GM21619 (cell line): Measurements from ENCODE around the gene BEST4.
"Not testable (repeated sequence)": the region's sequence is repeated elsewhere in the genome, so short reads cannot be mapped to it uniquely, and the experiment has no call there.

ENCODE experiments used
- ATAC-seq: cut with Tn5 transposase; IDR thresholded peaks from one replicate; pipeline ENCODE4 v1.9.1; 2021; ENCODE audit not compliant: unreplicated experiment

The BEST4 gene

DNA sequence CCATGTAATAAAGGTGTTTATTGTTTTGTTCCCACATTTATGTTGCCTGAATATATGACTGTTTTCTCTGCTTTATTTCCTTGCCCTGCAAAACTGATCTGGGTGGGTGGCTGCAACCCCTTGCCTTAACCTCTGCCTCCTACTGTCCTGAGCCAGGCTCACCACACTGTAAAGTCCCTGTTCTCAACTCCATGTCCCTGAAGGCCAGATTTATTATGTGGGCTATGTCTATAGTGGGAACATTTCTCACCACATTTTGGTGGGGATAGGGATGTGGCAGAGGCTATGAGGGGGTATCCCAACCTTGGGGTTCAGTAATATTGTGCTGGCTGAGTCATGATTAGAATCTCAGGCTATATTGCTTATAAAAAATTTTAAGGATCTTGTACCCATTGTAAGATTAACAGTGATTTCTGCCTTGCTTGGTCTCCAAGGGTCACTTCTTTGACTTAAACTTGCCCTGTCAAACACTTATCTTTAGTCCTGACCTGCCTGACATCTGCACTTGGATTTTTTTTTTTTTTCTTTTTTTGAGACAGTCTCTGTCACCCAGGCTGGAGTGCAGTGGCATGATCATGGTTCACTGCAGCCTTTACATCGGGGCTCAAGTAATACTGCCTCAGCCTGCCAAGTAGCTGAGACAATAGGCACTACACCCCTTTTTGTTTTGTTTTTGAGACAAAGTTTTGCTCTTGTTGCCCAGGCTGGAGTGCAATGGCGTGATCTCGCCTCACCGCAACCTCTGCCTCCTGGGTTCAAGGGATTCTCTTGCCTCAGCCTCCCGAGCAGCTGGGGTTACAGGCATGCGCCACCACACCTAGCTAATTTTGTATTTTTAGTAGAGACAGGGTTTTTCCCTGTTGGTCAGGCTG is 9.0 kb downstream of the BEST4 start:
- no peak for ATAC-seq

DNA sequence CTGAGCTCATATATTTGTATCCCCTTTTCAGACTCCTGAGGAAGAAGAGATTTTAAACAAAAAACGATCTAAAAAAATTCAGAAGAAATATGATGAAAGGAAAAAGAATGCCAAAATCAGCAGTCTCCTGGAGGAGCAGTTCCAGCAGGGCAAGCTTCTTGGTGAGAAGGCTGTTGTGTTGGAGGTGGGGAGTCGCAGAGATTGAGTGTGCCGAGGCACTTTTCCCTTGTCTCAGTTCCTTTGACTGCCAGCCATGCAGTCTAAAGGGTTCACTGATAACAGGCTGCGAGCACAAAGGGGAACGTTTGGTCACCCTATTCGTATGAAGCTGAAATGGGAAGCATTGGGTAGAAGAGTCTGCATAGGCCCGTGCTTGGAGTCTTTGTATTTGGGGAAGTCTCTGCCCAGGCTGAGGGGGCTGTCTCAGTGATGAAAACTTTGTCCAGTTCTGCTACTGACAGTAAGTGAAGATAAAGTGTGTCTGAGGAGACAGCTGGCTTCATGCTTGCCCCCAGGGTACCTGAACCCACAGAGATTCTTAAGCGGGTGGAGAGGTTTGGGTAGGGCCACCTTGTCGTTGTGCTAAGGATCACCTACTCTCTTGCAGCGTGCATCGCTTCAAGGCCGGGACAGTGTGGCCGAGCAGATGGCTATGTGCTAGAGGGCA is 9.9 kb downstream of the BEST4 start:
- ATAC-seq, result no peak

DNA sequence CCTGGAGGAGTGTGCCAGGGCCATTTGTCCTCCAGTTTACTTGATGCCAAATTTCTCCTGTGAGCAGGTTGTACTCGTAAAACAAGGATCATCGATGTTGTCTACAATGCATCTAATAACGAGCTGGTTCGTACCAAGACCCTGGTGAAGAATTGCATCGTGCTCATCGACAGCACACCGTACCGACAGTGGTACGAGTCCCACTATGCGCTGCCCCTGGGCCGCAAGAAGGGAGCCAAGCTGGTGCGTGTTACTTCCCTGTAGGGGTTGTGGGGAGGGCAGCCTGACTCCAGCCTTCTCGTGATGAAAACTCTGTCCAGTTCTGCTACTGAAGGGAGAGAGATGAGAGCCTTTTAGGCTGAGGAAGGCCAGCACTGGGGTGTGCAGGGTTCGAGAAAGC is 10.4 kb downstream of the BEST4 start:
- ATAC-seq, result no peak

DNA sequence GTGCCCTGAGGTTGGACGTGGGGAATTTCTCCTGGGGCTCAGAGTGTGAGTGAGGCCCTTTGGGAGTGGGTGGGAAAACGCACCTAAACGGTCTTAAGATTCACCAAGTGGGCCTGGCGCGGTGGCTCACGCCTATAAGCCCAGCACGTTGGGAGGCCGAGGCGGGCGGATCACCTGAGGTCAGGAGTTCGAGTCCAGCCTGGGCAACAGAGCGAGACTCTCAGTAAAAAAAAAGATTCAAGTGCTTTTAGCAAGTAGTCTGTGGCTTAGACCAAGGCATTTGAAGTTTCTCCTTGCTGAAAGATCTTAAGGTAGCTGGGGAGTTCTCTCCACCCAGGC is 11.3 kb downstream of the BEST4 start:
- ATAC-seq, result no peak

DNA sequence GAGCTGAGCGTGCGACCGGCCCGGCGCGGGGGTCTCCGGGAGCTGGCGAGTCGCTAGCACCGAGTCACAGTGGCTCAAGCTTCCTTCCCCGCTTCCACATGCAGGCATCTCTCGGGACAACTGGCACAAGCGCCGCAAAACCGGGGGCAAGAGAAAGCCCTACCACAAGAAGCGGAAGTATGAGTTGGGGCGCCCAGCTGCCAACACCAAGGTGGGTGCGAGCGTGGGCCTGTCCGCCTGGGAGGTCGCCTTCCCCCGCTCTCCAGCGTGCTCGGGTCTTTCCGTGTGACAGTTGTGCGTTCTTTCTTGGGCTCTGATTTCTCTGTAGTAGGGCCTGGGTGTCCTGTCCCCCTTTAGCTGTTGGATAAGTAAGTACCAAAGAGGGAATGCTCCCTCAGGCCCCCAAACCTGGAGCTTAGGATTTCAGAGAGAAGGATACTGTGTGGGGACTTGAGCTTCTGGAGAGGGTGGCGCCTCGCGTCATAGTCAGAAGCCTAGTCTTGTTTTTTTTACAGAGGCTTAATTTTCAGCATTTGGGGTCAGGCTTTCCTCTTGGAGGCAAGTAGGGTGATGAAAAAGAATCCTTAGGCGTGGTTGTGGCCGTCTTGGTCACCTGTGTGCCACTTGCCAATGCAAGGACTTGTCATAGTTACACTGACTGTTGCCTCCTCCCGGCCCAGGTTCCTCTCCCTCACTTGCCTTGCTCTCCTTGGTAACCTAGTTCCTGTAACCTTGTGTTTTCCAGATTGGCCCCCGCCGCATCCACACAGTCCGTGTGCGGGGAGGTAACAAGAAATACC is 11.8 kb downstream of the BEST4 start:
- no peak for ATAC-seq

DNA sequence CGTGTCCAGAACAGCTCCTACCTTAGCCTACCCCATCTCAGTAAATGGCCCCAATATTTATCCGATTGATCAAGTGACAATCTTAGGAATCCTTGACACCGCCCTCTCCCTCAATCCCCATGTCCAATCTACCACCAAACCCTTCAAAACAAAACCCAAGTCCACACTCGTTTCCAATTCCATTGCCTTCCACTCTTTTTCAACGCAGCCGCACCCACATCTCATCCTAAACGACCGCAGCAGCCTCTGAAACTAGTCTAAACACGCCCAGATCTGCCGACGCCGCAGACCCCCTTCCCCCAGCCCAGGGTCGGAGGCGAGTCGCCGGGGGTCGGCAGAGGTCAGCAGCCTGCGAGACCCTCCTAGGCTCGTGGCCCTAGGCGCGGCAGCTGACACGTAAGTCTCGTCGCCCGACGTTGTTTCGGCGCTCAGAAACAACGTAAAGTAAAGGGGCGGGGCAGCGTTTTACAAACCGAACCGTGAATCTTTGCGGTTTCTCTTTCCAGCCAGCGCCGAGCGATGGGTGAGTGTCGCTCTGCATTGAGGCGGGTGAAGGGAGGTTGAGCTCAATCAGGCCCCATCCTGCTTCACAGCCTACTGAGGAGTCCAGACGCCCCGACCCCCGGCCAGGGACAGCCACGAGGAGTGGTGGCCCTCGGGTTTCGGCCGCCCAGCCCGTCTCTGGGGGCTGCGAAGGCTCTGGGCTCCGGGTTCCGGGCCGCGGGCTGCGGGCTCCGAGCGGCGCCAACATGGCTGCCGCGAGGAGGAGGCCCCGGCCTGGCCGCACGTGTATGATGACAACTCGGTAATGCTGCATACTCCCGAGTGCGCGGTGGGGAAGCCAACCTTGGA is 12.7 kb downstream of the BEST4 start, which contains the start of gene RPS8:
TSS of gene RPS8 (plus strand) at position 463 of the 852 bp plus-strand sequence. CDS start at position 520, 57 bp downstream.
- peak; percentile 76 for ATAC-seq

DNA sequence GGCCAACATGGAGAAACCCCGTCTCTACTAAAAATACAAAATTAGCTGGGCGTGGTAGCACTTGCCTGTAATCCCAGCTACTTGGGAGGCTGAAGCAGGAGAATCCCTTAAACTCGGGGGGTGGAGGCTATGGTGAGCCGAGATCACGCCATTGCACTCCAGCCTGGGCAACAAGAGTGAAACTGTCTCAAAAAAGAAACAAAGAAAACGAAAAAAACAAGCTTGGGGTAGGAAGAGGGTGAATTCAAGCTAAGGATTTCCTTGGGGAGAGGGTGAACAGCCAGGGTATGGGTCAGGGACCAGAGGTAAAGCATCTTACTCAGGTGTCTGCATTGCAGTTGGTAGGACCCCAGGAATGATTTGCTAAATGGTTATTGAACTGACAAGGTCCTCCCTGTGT is 21.5 kb downstream of the BEST4 start:
- not testable (repeated sequence) for ATAC-seq

DNA sequence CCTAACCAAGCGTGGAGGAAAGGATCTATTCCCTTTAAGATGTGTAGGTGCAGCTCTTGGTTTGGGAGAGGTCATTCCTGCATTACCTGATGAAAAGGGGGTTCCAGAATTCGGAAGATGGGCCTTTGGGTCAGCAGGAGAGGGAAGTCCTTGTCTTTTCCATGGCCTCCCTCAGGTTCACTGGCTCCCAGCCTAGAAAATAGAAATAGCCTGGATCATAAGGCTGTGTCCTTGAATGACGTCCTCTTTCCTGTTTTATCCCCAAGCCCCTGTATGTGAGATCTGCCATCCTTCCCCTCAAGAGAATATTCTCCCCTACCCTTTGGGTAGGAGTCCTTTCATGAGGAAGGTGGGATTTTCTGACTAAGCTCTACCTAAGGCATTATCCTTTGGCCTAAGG is 27.1 kb downstream of the BEST4 start:
- no peak for ATAC-seq

DNA sequence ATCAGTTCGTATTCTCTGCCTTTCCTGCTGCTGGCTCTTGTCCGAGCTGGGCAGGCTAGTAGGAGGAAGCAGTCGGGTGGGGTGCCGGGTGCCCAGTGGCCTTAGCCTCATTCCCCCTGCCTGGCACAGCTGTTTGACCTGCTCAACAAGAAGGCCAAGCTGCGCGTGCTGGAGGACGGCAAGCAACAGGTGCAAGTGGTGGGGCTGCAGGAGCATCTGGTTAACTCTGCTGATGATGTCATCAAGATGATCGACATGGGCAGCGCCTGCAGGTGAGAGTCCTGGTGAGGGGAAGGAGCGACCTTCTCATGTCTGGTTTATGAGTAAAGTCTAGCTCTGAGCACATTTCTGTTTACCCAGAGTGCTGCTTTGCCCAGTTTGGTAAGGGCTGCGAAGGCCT is 28.9 kb downstream of the BEST4 start:
- no peak for ATAC-seq

DNA sequence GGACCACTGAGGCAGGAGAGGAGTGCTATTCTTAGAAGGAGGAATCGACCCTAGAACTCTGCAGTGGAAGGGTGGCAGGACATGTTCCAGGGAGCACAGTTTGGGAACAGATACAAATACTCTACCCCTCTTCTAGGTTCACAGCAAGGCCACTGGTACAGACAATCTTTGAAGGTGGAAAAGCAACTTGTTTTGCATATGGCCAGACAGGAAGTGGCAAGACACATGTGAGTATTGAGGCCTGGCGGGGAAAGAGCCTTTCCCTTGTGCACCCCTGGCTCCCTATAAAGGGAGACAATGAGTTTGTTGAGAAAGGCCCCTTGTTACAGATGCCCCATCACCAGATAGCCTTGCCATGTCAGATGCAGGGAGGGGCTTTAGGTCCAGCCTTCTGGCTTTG is 30.6 kb downstream of the BEST4 start:
- peak; percentile 53 for ATAC-seq

DNA sequence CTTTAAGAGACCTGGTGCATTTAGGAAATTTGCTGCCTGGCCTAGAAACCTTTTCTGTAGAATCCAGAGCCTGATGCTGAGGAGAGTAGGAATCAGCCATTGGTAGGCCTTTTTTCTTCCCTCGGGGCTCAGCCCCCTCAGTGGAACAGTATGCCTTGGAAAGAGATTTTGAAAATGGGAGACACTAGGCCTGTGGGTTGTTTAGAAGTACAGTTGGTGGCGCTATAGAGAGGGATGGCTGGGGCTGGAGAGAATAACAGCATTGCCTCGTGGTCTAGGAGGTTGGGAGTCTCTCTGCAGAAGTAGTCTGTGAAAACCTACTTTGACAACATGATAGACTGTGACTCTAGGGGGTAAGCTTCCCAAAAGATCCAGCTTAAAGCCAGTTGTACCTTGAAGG is 40.1 kb downstream of the BEST4 start:
- no peak for ATAC-seq

DNA sequence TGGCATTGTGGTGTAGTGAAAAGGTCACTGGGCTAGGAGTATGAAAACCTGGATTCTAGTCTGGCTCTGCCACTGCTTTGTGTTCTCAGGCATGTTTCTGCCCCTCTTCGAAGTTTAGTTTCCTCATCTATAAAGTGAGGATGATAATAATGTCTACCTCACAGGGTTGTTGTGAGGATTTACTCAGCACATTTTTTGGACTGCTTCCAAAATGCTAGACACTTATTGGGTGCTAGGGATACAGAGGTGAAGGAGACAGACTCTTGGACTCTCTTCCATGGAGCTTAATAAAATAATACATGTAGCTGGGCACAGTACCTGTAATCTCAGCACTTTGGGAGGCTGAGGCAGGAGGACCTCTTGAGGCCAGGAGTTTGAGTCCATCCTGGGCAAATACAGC is 44.8 kb downstream of the BEST4 start:
- ATAC-seq, result no peak

DNA sequence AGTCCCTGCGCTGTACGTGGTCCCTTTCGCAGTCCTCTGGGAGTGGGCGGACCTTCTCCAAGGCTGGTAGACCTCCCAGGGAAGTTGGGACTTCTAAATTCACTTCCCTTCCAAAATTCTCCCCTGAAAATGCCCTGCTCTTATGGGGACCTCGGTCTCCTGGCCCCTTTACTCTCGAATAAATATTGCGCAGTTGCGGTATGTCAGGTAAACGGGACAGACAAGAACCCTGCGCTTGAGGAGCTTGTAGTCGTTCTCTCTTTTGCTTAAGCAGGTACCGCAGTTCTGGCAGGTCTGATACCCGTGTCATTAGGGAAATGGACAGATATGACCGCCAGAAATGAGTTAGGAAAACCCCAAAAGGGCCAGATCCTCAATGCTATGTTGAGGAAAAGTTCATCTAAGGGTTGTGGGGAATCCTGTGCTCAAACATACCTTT is 47.8 kb downstream of the BEST4 start:
- no peak for ATAC-seq

DNA sequence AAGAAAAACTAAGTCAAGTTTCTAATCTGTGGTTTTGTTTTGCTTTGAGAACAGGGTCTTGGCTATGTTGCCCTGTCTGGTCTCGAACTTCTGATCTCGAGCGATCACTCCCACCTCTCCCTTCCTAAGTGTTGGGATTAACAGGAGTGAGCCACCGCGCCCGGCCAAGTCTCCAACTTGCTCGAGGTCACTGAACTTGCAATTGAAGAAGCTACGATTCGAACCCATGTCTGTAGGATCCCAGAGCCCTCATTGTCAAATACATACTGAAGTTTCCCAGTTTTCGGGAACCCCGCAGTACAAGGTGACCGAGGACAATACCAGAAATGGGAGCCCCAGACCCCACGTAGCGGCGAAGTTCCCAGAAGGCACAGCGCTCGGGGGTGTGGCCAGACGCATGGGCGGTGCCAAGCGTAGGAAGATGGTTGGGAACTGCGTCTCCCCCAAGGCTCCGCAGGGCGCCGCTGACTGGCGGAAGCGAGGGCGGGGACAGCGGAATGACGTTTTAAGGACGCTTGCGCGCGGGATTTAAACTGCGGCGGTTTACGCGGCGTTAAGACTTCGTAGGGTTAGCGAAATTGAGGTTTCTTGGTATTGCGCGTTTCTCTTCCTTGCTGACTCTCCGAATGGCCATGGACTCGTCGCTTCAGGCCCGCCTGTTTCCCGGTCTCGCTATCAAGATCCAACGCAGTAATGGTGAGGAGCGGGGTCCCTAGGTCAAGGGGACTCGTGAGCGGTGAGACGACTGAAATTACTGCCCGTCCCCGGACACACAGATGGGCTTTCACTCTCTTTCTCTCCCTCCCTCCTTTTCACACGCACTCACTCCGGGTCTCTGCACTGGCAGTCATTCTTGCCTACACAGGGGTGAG is 48.4 kb downstream of the BEST4 start, which contains the start of gene KIF2C:
TSS of gene KIF2C (plus strand) at position 531 of the 872 bp plus-strand sequence. CDS start at position 627, 96 bp downstream.
- ATAC-seq, result peak; percentile 95

DNA sequence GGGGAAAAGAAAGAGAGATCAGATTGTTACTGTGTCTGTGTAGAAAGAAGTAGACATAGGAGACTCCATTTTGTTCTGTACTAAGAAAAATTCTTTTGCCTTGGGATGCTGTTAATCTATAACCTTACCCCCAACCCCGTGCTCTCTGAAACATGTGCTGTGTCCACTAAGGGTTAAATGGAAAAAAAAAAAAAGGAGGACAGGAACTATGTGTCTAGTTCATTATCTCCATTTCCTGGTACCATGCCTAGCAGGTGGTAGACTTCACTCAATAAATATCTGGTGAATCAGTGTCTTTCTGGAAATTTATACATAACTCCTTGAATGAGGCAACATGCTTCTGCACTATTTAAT is 49.0 kb downstream of the BEST4 start:
- not testable (repeated sequence) for ATAC-seq

DNA sequence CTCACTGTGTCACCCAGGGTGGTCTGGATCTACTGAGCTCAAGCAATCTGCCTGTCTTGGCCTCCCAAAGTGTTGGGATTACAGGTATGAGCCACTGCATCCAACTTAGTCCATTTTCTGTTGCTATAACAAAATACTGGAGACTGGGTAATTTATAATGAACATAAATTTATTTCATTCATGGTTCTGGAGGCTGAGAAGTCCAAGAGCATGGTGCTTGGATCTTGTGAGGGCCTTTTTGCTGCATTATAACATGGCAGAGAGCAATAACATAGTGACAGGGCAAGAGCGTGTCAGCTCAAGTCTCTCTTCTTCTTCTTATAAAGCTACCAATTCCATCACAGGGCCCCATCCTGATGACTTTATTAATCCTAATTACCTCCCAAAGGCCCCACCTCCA is 52.0 kb downstream of the BEST4 start:
- ATAC-seq, result no peak

DNA sequence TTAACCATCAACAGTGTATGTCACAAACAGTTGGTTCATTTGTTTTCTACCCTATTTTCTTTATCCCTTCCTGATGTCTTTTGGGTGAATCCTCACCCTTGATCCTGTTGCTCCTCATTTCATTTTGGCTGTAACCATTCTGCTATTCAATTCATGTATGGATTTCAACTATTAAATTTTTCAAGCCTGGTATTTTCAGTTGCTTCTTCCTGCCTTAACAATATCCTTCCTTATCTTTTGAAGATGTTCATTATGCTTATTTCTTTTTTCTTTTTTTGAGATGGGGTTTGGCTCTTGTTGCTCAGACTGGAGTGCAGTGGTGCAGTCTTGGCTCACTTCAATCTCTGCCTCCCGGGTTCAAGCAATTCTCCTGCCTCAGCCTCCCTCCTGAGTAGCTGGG is 54.2 kb downstream of the BEST4 start:
- no peak for ATAC-seq
